LoVo (cell line): ENCODE results near the gene MTUS2.
"Not testable (repeated sequence)": the region's sequence is repeated elsewhere in the genome, so short reads cannot be mapped to it uniquely, and the experiment has no call there.

Experiments
- DNase-seq: peaks from one replicate; pipeline ENCODE4 v3.0.0-alpha.2; 2016; ENCODE audit warnings: low spot score

MTUS2 gene

GRCh38 chr13:28958441-28958840 lies 138.3 kb downstream of the MTUS2 start:
- DNase-seq = no peak

GRCh38 chr13:28964052-28964451 lies 143.9 kb downstream of the MTUS2 start:
- DNase-seq = no peak

- no peak for DNase-seq
These were observed 144.7 kb downstream of the MTUS2 start for GRCh38 chr13:28964803-28965202.

GRCh38 chr13:28967029-28967915 lies 147.1 kb downstream of the MTUS2 start:
- DNase-seq = no peak

- DNase-seq = no peak
These were observed 156.1 kb downstream of the MTUS2 start for GRCh38 chr13:28976195-28976594.

- DNase-seq = no peak
These were observed 156.5 kb downstream of the MTUS2 start for GRCh38 chr13:28976636-28977035.

- no peak for DNase-seq
These were observed 158.4 kb downstream of the MTUS2 start for GRCh38 chr13:28978574-28978973.

GRCh38 chr13:28981530-28981929 lies 161.4 kb downstream of the MTUS2 start:
- DNase-seq = no peak

- no peak for DNase-seq
These were observed 163.5 kb downstream of the MTUS2 start for GRCh38 chr13:28983641-28984040.

GRCh38 chr13:28984326-28984725 lies 164.2 kb downstream of the MTUS2 start:
- DNase-seq = no peak

GRCh38 chr13:28984825-28985224 lies 164.7 kb downstream of the MTUS2 start:
- DNase-seq = no peak

GRCh38 chr13:28990378-28990777 lies 170.2 kb downstream of the MTUS2 start:
- DNase-seq = not testable (repeated sequence)

- DNase-seq = no peak
These were observed 171.6 kb downstream of the MTUS2 start for GRCh38 chr13:28991764-28992163.

GRCh38 chr13:29000826-29001225 lies 180.7 kb downstream of the MTUS2 start:
- DNase-seq = no peak

GRCh38 chr13:29005035-29005762 lies 185.1 kb downstream of the MTUS2 start:
- no peak for DNase-seq

GRCh38 chr13:29005763-29006120 lies 185.6 kb downstream of the MTUS2 start:
- DNase-seq = no peak

GRCh38 chr13:29006359-29006850 lies 186.3 kb downstream of the MTUS2 start:
- no peak for DNase-seq

- no peak for DNase-seq
These were observed 188.2 kb downstream of the MTUS2 start for GRCh38 chr13:29008296-29008695.

GRCh38 chr13:29020314-29020713 lies 200.2 kb downstream of the MTUS2 start:
- DNase-seq = no peak

GRCh38 chr13:29021311-29021710 lies 201.2 kb downstream of the MTUS2 start:
- no peak for DNase-seq

GRCh38 chr13:29021717-29022116 lies 201.6 kb downstream of the MTUS2 start:
- DNase-seq = no peak

- no peak for DNase-seq
These were observed 202.3 kb downstream of the MTUS2 start for GRCh38 chr13:29022410-29022809.

- DNase-seq = no peak
These were observed 202.8 kb downstream of the MTUS2 start for GRCh38 chr13:29022968-29023367.
